IPS-18a (cell line): ENCODE measurements around the gene CYP24A1.

ENCODE experiments used
- H3K27ac ChIP-seq: one replicate; pipeline ENCODE4 v1.5.1; 2013; ENCODE audit warnings: low read length
- H3K27me3 ChIP-seq: one replicate; pipeline ENCODE4 v1.6.1; 2013; ENCODE audit warnings: mild to moderate bottlenecking, low read length; ENCODE audit not compliant: control insufficient read depth, insufficient read depth
- H3K36me3 ChIP-seq: one replicate; pipeline ENCODE4 v1.6.1; 2013; ENCODE audit warnings: low read depth, low read length; ENCODE audit not compliant: control insufficient read depth
- H3K4me1 ChIP-seq: one replicate; pipeline ENCODE4 v1.6.1; 2013; ENCODE audit warnings: low read depth, low read length; ENCODE audit not compliant: control insufficient read depth
- H3K4me3 ChIP-seq: one replicate; pipeline ENCODE4 v1.5.1; 2013; ENCODE audit warnings: low read length
- H3K9ac ChIP-seq: one replicate; pipeline ENCODE4 v1.6.1; 2013; ENCODE audit warnings: mild to moderate bottlenecking, low read length, moderate library complexity
- H3K9me3 ChIP-seq: one replicate; pipeline ENCODE4 v1.6.1; 2013; ENCODE audit warnings: low read depth, low read length; ENCODE audit not compliant: control insufficient read depth

The CYP24A1 gene

GRCh38 chr20:54212226-54212625, 38.4 kb upstream of the CYP24A1 start:
- Histone ChIP-seq H3K36me3 (peaks cover 20% of the 10 kb centered on the region), H3K27me3 (no peaks in the 10 kb centered on the region), H3K4me1 (peaks cover 5% of the 10 kb centered on the region), H3K27ac (no peak overlapping the region), H3K9ac (no peak overlapping the region), H3K9me3 (no peaks in the 10 kb centered on the region), H3K4me3 (no peak overlapping the region)

GRCh38 chr20:54209216-54209813, 35.5 kb upstream of the CYP24A1 start:
- Histone ChIP-seq H3K27ac (no peak overlapping the region), H3K4me1 (peaks cover 5% of the 10 kb centered on the region), H3K27me3 (no peaks in the 10 kb centered on the region), H3K9ac (peak overlapping the region; percentile 96), H3K4me3 (peak overlapping the region; percentile 79), H3K36me3 (peaks cover 5% of the 10 kb centered on the region), H3K9me3 (no peaks in the 10 kb centered on the region)

GRCh38 chr20:54208548-54209176, 34.9 kb upstream of the CYP24A1 start:
- peak overlapping the region; percentile 96 for H3K9ac ChIP-seq
- H3K4me1 ChIP-seq = peaks cover 5% of the 10 kb centered on the region
- no peaks in the 10 kb centered on the region for H3K9me3 ChIP-seq
- peak overlapping the region; percentile 79 for H3K4me3 ChIP-seq
- peak overlapping the region; percentile 99 for H3K27ac ChIP-seq
- no peaks in the 10 kb centered on the region for H3K27me3 ChIP-seq
- H3K36me3 ChIP-seq = peaks cover 5% of the 10 kb centered on the region

- H3K9me3 ChIP-seq = no peaks in the 10 kb centered on the region
- H3K4me3 ChIP-seq = peak within 1 kb of the TSS; percentile 79
- H3K4me1 ChIP-seq = peaks cover 5% of the 10 kb centered on the region
- H3K36me3 ChIP-seq = peaks cover 5% of the 10 kb centered on the region
- no peaks in the 10 kb centered on the region for H3K27me3 ChIP-seq
- H3K9ac ChIP-seq = peak within 1 kb of the TSS; percentile 96
- peak within 1 kb of the TSS; percentile 99 for H3K27ac ChIP-seq
Measured at GRCh38 chr20:54207743-54208547, 34.2 kb upstream of the CYP24A1 start, which contains the start of gene PFDN4. TSS of gene PFDN4 (plus strand) at chr20:54208087. CDS start at chr20:54208101, 14 bp downstream.

- H3K27me3 ChIP-seq = no peaks in the 10 kb centered on the region
- H3K4me1 ChIP-seq = peaks cover 5% of the 10 kb centered on the region
- H3K9me3 ChIP-seq = no peaks in the 10 kb centered on the region
- H3K36me3 ChIP-seq = peaks cover 5% of the 10 kb centered on the region
- H3K27ac ChIP-seq = no peak overlapping the region
- H3K9ac ChIP-seq = peak overlapping the region; percentile 96
- peak overlapping the region; percentile 79 for H3K4me3 ChIP-seq
Measured at GRCh38 chr20:54207053-54207742, 33.4 kb upstream of the CYP24A1 start.

- Histone ChIP-seq H3K36me3 (peaks cover under 1% of the 10 kb centered on the region), H3K4me3 (no peak overlapping the region), H3K9ac (no peak overlapping the region), H3K4me1 (peaks cover 5% of the 10 kb centered on the region), H3K27me3 (no peaks in the 10 kb centered on the region), H3K27ac (no peak overlapping the region), H3K9me3 (no peaks in the 10 kb centered on the region)
Measured at GRCh38 chr20:54205450-54205849, 31.7 kb upstream of the CYP24A1 start.

GRCh38 chr20:54204481-54204880, 30.7 kb upstream of the CYP24A1 start:
- Histone ChIP-seq H3K27me3 (no peaks in the 10 kb centered on the region), H3K36me3 (no peaks in the 10 kb centered on the region), H3K9ac (no peak overlapping the region), H3K27ac (no peak overlapping the region), H3K4me3 (no peak overlapping the region), H3K9me3 (no peaks in the 10 kb centered on the region), H3K4me1 (peaks cover 5% of the 10 kb centered on the region)

- H3K27me3 ChIP-seq = no peaks in the 10 kb centered on the region
- no peak overlapping the region for H3K9ac ChIP-seq
- H3K9me3 ChIP-seq = no peaks in the 10 kb centered on the region
Measured at GRCh38 chr20:54204063-54204462, 30.3 kb upstream of the CYP24A1 start.

GRCh38 chr20:54203281-54203680, 29.5 kb upstream of the CYP24A1 start:
- Histone ChIP-seq H3K4me1 (no peaks in the 10 kb centered on the region), H3K27ac (no peak overlapping the region), H3K9ac (no peak overlapping the region), H3K36me3 (no peaks in the 10 kb centered on the region), H3K9me3 (no peaks in the 10 kb centered on the region), H3K27me3 (no peaks in the 10 kb centered on the region), H3K4me3 (no peak overlapping the region)

More at GRCh38 chr20:54204063-54204462, 30.3 kb upstream of the CYP24A1 start:
- Histone ChIP-seq H3K4me3 (no peak overlapping the region), H3K4me1 (peaks cover 2% of the 10 kb centered on the region), H3K36me3 (no peaks in the 10 kb centered on the region), H3K27ac (no peak overlapping the region)

- Histone ChIP-seq H3K4me3 (no peak overlapping the region), H3K4me1 (no peaks in the 10 kb centered on the region), H3K9ac (no peak overlapping the region), H3K27me3 (no peaks in the 10 kb centered on the region), H3K9me3 (no peaks in the 10 kb centered on the region), H3K36me3 (no peaks in the 10 kb centered on the region), H3K27ac (no peak overlapping the region)
Measured at GRCh38 chr20:54201268-54201846, 27.6 kb upstream of the CYP24A1 start.
